ENCODE measurements around the gene JUND. TPM values are rescaled to one million over a fixed set of nuclear protein-coding genes. Genes with fewer than 3 reads are reported as not detected.

JUND gene
- total and polyA plus RNA-seq, 2 experiments from 2014 or later, result 40.0 to 181 TPM

DNA sequence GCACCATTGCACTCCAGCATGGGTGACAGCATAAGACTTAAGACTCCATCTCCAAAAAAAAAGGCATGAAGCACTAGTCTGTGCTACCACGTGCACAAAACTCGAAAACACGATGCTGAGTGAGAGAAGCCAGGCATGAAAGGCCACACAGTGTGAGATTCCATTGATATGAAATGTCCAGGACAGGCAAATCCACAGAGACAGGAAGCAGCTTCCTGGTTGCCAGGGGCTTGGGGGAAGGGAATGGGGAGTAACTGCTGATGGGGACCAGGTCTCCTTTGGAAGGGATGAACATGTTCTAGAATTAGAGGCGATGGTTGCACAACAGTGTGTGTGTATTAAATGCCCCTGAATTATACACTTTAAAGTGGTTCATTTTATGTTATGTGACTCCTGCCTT is 15.9 kb upstream of the JUND start (continued):
- TF ChIP-seq, protein P1, sequence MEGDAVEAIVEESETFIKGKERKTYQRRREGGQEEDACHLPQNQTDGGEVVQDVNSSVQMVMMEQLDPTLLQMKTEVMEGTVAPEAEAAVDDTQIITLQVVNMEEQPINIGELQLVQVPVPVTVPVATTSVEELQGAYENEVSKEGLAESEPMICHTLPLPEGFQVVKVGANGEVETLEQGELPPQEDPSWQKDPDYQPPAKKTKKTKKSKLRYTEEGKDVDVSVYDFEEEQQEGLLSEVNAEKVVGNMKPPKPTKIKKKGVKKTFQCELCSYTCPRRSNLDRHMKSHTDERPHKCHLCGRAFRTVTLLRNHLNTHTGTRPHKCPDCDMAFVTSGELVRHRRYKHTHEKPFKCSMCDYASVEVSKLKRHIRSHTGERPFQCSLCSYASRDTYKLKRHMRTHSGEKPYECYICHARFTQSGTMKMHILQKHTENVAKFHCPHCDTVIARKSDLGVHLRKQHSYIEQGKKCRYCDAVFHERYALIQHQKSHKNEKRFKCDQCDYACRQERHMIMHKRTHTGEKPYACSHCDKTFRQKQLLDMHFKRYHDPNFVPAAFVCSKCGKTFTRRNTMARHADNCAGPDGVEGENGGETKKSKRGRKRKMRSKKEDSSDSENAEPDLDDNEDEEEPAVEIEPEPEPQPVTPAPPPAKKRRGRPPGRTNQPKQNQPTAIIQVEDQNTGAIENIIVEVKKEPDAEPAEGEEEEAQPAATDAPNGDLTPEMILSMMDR (conservative IDR thresholded peaks at IDR 0.05; ENCODE audit: low read depth in 2 of 2), result no peak
- TF ChIP-seq CREB1 (CRISPR knock-in tag; IDR thresholded peaks at IDR 0.05; ENCODE audit: low read depth) (no peak), ZNF331 (CRISPR knock-in tag; IDR thresholded peaks at IDR 0.05; ENCODE audit: low read depth) (no peak), JUNB (IDR thresholded peaks at IDR 0.05; ENCODE audit: unreplicated experiment) (no peak), POLR2AphosphoS5 (IDR thresholded peaks at IDR 0.05; ENCODE audit: low read depth) (no peak)

GRCh38 chr19:18295034-18295451 is 13.6 kb upstream of the JUND start:
- Histone ChIP-seq H3F3A (replicated peaks; ENCODE audit: low read depth) (peaks cover 22% of the 10 kb centered on the region), H3K4me3 (no peak overlapping the region), H3K4me1 (ENCODE audit: insufficient read depth) (peaks cover 33% of the 10 kb centered on the region), H2AFZ (no peak overlapping the region), H3K27ac (ENCODE audit: low read depth) (no peak overlapping the region), H3K36me3 (ENCODE audit: insufficient read depth) (no peaks in the 10 kb centered on the region), H3K9me2 (ENCODE audit: insufficient read depth) (no peaks in the 10 kb centered on the region), H3K4me2 (no peak overlapping the region), H3K79me2 (replicated peaks; ENCODE audit: insufficient read depth) (no peaks in the 10 kb centered on the region; the same call in 1 of the 2 replicates), H4K20me1 (replicated peaks; ENCODE audit: insufficient read depth) (no peaks in the 10 kb centered on the region), H3K27me3 (ENCODE audit: insufficient read depth) (no peaks in the 10 kb centered on the region)
- peaks cover 26% of the 10 kb centered on the region for H3K4me1 Mint-ChIP-seq
- DNase-seq (ENCODE audit: low spot score) (no peak), ATAC-seq (no peak)
- peaks cover 2% of the 10 kb centered on the region; the same call in 1 of the 3 replicates for H3K9me3 Mint-ChIP-seq
- H3K27ac Mint-ChIP-seq, result no peak overlapping the region
- peaks cover 19% of the 10 kb centered on the region for H3K27me3 Mint-ChIP-seq (ENCODE audit: insufficient read depth, low read depth, poor library complexity)
- no peak overlapping the region for H3K4me3 Mint-ChIP-seq
- H3K36me3 Mint-ChIP-seq (ENCODE audit: low read depth), result no peaks in the 10 kb centered on the region
- TF ChIP-seq, protein P2, sequence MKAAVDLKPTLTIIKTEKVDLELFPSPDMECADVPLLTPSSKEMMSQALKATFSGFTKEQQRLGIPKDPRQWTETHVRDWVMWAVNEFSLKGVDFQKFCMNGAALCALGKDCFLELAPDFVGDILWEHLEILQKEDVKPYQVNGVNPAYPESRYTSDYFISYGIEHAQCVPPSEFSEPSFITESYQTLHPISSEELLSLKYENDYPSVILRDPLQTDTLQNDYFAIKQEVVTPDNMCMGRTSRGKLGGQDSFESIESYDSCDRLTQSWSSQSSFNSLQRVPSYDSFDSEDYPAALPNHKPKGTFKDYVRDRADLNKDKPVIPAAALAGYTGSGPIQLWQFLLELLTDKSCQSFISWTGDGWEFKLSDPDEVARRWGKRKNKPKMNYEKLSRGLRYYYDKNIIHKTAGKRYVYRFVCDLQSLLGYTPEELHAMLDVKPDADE (IDR thresholded peaks at IDR 0.05), result no peak
- TF ChIP-seq, protein P1 (conservative IDR thresholded peaks at IDR 0.05; ENCODE audit: low read depth in 2 of 2), result no peak
- TF ChIP-seq, protein P3, sequence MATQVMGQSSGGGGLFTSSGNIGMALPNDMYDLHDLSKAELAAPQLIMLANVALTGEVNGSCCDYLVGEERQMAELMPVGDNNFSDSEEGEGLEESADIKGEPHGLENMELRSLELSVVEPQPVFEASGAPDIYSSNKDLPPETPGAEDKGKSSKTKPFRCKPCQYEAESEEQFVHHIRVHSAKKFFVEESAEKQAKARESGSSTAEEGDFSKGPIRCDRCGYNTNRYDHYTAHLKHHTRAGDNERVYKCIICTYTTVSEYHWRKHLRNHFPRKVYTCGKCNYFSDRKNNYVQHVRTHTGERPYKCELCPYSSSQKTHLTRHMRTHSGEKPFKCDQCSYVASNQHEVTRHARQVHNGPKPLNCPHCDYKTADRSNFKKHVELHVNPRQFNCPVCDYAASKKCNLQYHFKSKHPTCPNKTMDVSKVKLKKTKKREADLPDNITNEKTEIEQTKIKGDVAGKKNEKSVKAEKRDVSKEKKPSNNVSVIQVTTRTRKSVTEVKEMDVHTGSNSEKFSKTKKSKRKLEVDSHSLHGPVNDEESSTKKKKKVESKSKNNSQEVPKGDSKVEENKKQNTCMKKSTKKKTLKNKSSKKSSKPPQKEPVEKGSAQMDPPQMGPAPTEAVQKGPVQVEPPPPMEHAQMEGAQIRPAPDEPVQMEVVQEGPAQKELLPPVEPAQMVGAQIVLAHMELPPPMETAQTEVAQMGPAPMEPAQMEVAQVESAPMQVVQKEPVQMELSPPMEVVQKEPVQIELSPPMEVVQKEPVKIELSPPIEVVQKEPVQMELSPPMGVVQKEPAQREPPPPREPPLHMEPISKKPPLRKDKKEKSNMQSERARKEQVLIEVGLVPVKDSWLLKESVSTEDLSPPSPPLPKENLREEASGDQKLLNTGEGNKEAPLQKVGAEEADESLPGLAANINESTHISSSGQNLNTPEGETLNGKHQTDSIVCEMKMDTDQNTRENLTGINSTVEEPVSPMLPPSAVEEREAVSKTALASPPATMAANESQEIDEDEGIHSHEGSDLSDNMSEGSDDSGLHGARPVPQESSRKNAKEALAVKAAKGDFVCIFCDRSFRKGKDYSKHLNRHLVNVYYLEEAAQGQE (IDR thresholded peaks at IDR 0.05; ENCODE audit: unreplicated experiment), result no peak
- TF ChIP-seq ZNF462 (CRISPR knock-in tag; IDR thresholded peaks at IDR 0.05), result no peak
- TF ChIP-seq NANOG (IDR thresholded peaks at IDR 0.05; ENCODE audit: borderline replicate concordance), result no peak
- TF ChIP-seq ZNF114 (CRISPR knock-in tag; IDR thresholded peaks at IDR 0.05), result no peak
